Esophagus muscularis mucosa (tissue), 3 donors: ENCODE data around the gene PKP3.
"Not testable (repeated sequence)": the region's sequence is repeated elsewhere in the genome, so short reads cannot be mapped to it uniquely, and the experiment has no call there.

ENCODE experiments used
- CTCF ChIP-seq, 3 experiments: fragments of 200-600 bp in 2 of 3; fragments of 450-650 bp in 1 of 3; sonication (generic) in 2 of 3; IDR thresholded peaks; one replicate each; pipeline ENCODE4 v1.5.1; 2017 to 2019; ENCODE audit warnings: antibody characterized with exemption in 3 of 3, mild to moderate bottlenecking in 2 of 3, moderate library complexity in 1 of 3
- POLR2A ChIP-seq: fragments of 450-650 bp; IDR thresholded peaks from one replicate; pipeline ENCODE4 v1.6.1; 2017; ENCODE audit warnings: antibody characterized with exemption, moderate library complexity, mild to moderate bottlenecking, low read depth

- TF ChIP-seq POLR2A; CTCF (IDR thresholded peaks at IDR 0.05): not testable (repeated sequence)
These were observed 16.7 kb downstream of the PKP3 start for GRCh38 chr11:410711-411110.
